Esophagus muscularis mucosa (tissue), 3 donors: ENCODE data around the gene ZFP2.
A peak's percentile ranks its signal among the peaks of the same experiment; 100 is the strongest.

ENCODE experiments used
- POLR2A ChIP-seq: fragments of 450-650 bp; IDR thresholded peaks from one replicate; pipeline ENCODE4 v1.6.1; 2017; ENCODE audit warnings: antibody characterized with exemption, moderate library complexity, mild to moderate bottlenecking, low read depth
- TF ChIP-seq, protein P1 (sequence below), 3 experiments: fragments of 200-600 bp in 2 of 3; fragments of 450-650 bp in 1 of 3; sonication (generic) in 2 of 3; IDR thresholded peaks; one replicate each; pipeline ENCODE4 v1.5.1; 2017 to 2019; ENCODE audit warnings: antibody characterized with exemption in 3 of 3, mild to moderate bottlenecking in 2 of 3, moderate library complexity in 1 of 3

DNA sequence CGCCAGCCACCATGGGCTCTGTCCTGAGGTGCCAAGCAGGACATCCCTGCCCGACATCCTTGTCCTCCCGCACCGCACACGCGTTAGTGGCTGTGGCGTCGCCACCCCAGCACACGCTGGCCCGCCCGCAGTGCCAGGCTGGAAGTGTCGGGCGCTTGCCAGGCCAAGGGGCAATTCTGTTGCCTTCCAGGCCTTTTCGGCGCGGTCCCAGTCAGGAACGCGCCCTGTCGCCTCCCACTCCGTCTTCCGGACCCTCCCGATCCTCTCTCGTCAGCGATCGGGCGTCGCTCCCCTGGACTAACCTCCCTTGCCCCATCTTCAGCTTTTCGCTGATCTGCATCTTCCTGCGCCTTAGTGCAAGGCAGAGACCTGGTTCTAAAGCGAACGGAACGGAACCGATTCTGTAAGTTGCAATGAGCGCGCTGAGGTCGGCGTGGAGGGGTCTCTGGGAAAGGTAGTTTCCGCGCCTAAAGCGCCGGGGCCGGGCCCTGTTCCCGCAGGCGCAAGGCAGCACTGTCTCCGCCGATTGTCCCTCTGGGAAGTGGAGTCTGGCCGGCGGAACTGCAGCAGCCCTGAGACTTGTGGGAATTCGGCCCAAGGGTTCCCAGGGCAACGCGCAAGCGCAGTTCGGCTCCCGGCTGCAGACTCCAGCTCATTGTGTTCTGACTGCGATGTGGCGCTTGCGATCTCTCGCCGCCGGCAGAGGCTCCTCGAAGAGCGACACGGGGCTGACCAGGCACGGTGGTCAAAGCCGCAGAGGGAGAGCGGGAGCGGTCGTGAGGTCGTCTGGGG, 45.1 kb downstream of the ZFP2 start, which contains the start of gene ZNF454:
- TF ChIP-seq, protein P1, sequence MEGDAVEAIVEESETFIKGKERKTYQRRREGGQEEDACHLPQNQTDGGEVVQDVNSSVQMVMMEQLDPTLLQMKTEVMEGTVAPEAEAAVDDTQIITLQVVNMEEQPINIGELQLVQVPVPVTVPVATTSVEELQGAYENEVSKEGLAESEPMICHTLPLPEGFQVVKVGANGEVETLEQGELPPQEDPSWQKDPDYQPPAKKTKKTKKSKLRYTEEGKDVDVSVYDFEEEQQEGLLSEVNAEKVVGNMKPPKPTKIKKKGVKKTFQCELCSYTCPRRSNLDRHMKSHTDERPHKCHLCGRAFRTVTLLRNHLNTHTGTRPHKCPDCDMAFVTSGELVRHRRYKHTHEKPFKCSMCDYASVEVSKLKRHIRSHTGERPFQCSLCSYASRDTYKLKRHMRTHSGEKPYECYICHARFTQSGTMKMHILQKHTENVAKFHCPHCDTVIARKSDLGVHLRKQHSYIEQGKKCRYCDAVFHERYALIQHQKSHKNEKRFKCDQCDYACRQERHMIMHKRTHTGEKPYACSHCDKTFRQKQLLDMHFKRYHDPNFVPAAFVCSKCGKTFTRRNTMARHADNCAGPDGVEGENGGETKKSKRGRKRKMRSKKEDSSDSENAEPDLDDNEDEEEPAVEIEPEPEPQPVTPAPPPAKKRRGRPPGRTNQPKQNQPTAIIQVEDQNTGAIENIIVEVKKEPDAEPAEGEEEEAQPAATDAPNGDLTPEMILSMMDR (IDR thresholded peaks at IDR 0.05): peak in 1 of 3 experiments; percentile 19
- TF ChIP-seq POLR2A: no peak
